LNCaP clone FGC (cell line): Measurements from ENCODE around the gene INPP5A.
"Not testable (repeated sequence)": the region's sequence is repeated elsewhere in the genome, so short reads cannot be mapped to it uniquely, and the experiment has no call there.

Experiments
- DNase-seq: peaks from one replicate; pipeline ENCODE4 v3.0.0-alpha.2; 2011; ENCODE audit warnings: low read depth
- H3K4me3 ChIP-seq: 2 replicates; pipeline ENCODE4 v1.5.1; 2011; ENCODE audit warnings: mild to moderate bottlenecking, low read depth, low read length, control low read depth
- TF ChIP-seq, protein P1 (sequence below): IDR thresholded peaks from 2 replicates; pipeline ENCODE4 v1.5.1; 2012; ENCODE audit warnings: mild to moderate bottlenecking; ENCODE audit not compliant: control insufficient read depth, insufficient read depth; ENCODE audit errors: extremely low read depth

Gene INPP5A

DNA sequence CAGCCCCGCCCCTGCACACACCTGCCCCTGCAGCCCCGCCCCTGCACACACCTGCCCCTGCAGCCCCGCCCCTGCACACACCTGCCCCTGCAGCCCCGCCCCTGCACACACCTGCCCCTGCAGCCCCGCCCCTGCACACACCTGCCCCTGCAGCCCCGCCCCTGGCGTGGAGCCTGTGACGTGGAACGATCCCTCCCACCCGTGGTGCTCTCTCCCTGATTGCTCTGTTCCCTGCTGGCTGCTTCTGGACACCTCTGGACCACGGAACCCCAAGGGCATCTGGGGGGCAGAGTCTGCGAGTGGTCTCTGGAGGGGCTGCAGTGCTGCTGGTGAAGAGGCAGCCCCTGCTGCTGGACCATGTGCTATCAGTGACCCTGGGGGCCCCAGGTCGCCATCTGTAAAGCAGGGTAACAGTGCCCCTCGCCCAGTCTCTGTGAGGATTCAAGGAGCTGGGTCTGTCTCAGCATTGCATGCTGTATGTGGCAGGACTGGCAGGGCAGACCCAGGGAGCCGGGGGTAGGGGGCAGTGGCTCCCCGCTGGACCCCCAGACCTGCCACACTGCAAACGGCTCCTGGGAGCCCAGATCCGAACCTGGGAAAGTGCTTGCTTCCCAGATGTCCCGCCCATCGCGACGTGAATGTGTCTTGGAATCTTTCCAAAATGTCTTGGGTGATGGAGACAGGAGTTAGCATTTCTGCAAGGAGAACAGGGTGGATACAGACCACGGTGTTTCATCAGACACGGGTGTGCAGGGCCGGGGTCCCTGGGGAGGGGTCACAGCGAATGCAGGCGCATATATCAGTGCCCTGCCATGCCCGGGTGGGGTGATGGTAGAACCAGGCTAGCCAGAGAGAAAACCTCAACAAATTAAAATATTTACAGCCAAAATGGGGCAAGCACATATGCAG, 276.2 kb downstream of the INPP5A start:
- TF ChIP-seq, protein P1, sequence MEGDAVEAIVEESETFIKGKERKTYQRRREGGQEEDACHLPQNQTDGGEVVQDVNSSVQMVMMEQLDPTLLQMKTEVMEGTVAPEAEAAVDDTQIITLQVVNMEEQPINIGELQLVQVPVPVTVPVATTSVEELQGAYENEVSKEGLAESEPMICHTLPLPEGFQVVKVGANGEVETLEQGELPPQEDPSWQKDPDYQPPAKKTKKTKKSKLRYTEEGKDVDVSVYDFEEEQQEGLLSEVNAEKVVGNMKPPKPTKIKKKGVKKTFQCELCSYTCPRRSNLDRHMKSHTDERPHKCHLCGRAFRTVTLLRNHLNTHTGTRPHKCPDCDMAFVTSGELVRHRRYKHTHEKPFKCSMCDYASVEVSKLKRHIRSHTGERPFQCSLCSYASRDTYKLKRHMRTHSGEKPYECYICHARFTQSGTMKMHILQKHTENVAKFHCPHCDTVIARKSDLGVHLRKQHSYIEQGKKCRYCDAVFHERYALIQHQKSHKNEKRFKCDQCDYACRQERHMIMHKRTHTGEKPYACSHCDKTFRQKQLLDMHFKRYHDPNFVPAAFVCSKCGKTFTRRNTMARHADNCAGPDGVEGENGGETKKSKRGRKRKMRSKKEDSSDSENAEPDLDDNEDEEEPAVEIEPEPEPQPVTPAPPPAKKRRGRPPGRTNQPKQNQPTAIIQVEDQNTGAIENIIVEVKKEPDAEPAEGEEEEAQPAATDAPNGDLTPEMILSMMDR, result no peak
- DNase-seq, result no peak
- no peak overlapping the region for H3K4me3 ChIP-seq

DNA sequence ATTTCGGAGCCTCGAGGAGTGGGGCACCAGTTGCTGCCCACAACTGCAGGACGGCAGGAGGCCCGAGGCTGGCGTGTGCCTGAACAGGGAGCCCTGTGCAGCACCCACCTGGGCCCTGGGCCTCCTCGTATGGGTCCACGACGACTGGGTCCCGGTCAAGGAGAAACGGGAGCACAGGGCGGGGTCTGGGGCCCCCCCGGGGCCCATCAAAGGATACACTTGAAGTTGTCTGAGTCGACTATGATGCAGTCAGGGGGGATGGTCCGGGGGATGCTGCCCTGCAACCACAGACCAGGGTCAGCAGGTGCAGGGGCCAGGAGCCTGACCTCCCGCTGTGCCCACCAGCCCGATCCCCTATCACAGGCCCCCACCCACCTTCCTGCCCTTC, 276.9 kb downstream of the INPP5A start:
- H3K4me3 ChIP-seq, result no peak overlapping the region
- DNase-seq, result no peak
- TF ChIP-seq, protein P1, result no peak

DNA sequence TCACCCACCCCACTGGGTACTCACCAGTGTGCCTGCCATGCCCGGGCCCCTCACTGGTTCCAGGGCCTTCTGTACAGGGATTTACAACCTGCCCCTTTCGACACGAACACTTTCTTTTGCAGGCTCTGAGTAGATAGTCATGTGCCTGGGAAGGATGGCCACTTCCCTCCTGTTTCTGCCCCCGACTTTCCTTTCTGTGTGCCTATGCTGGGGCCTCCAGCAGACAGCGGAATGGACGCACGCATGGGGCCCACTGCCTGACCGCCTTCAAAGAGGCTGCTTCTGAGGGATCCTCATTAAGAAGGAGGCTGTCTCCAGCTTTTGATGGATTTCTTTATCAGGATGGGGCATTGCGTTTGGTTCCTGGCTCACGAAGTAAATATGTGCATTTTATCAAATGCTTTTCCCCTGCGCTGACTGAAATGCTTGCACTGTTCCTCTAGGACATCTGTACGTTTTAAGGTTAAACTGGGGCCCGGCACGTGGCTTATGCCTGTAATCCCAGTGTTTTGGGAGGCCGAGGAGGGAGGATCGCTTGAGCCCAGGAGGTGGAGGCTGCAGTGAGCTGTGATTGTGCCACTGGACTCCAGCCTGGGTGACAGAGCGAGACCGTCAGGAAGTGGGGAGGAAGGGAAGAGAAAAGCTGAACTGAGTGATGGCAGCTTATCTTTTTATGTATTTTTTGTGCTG, 277.7 kb downstream of the INPP5A start:
- no peak for DNase-seq
- TF ChIP-seq, protein P1, result no peak

DNA sequence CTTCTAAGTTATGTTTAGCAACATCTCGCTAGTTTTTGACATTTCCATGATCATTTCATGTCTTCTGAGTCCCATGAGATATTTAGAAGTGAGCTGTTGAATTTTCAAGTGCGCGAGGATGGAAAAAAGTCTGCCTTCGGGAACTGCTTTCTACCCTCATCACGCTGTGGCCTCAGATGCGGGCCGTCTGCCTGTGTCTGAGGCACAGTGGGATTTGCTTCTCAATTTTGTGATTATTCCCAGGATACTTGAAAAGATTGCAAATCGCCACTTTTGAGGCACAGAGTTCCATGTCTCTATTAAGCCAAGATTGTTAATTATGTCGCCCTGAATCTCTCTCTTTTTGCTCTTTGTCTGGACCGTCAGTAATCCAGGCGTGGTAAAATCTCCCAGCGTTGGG, 279.1 kb downstream of the INPP5A start:
- no peak overlapping the region for H3K4me3 ChIP-seq
- DNase-seq, result no peak
- TF ChIP-seq, protein P1, result no peak

More for the DNA sequence above, 277.7 kb downstream of the INPP5A start:
- H3K4me3 ChIP-seq, result no peak overlapping the region

DNA sequence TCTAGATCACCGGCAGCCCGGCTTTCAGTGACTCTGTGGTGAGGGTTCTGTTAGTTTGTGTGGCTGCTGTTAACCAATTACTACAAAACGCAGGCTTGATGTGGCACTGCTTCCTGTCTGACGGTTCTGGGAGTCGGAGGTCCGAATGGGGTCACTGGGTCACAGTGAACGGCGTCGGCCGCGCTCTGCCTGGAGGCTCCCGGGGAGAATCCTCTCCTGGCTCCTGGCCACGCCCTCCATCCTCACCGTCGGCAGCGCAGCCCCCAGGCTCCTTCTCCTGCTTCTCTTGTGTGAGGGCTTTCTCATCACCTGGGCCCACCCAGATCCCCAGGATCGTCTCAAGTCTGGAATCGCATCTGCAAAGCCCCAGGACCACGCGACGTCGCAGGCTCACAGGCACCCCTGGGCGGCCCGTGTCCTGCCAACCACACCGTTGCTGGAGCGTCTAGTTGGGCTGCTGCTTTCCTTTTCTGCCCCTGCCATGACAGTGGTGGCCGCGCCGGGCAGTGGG, 280.2 kb downstream of the INPP5A start:
- TF ChIP-seq, protein P1, result no peak
- H3K4me3 ChIP-seq, result no peak overlapping the region
- no peak for DNase-seq

DNA sequence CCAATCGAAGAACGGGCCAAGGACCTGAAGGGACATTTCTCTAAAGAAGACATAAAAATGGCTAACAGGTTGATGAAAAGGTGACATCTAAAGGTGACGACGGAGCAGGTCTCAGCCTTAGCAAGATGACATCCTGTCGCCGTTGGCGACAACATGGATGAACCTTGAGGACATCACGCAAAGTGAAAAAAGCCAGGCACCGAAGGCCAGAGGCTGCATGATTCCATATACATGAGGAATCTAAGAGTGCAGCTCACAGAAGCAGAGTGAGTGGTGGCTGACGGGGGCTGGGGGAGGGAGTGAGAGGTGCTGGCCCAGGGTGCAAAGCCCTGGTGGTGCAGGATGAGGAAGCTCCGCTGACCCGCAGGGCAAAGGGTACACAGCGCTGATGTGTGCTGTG, 282.5 kb downstream of the INPP5A start:
- TF ChIP-seq, protein P1, result no peak
- no peak overlapping the region for H3K4me3 ChIP-seq
- DNase-seq, result no peak

DNA sequence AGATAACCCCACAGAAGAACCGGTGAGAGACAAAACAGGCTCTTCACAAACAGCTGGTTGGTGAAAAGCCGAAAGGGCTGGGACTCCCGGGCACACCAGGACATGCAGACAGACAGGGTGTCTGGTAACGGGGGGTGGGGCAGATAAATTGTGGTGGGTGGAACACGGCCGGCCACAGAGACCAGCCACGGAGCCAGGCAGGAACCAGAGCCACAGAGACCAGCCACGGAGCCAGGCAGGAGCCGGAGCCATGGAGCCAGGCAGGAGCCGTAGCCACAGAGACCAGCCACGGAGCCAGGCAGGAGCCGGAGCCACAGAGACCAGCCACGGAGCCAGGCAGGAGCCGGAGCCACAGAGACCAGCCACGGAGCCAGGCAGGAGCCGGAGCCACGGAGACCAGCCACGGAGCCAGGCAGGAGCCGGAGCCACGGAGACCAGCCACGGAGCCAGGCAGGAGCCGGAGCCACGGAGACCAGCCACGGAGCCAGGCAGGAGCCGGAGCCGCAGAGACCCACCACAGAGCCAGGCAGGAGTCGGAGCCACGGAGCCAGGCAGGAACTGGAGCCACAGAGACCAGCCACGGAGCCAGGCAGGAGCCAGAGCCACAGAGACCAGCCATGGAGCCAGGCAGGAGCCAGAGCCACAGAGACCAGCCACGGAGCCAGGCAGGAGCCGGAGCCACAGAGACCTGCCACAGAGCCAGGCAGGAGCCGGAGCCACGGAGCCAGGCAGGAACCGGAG, 288.4 kb downstream of the INPP5A start:
- not testable (repeated sequence) for H3K4me3 ChIP-seq, DNase-seq
